ENCODE measurements around the gene WIPF1.

The WIPF1 gene

GRCh38 chr2:174569678-174570077 is 27.9 kb downstream of the WIPF1 start:
- no peak overlapping the region for H3K4me3 ChIP-seq (replicated peaks; ENCODE audit: low read depth, low read length)
- no peak for TF ChIP-seq CTCF (IDR thresholded peaks at IDR 0.05; ENCODE audit: low read length, missing control alignments)
- DNase-seq (ENCODE audit: low read depth) = no peak

DNA sequence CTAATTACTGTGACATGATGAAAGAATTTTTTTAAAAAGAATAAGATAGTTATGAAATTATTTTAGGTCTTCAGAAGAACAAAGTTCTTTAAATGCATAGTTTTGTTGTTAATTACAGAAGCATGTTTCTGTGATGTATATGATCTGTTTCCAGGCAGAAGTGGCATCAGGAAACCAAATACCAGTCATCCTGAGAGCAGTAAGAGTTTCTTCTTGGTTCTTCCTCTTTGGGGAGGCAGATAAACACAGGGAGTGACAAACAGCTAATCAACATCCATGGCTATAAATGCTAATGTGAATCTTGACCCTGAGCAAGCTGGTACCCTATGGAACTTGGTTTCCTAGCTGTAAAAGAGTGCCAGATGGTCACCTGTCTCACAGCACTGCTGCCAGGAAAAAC is 29.2 kb downstream of the WIPF1 start:
- no peak for DNase-seq (ENCODE audit: low read depth)
- no peak for TF ChIP-seq CTCF (IDR thresholded peaks at IDR 0.05; ENCODE audit: low read length, missing control alignments)
- no peak overlapping the region for H3K4me3 ChIP-seq (replicated peaks; ENCODE audit: low read depth, low read length)

GRCh38 chr2:174566871-174567270 is 30.7 kb downstream of the WIPF1 start:
- no peak for TF ChIP-seq CTCF (IDR thresholded peaks at IDR 0.05; ENCODE audit: low read length, missing control alignments)
- no peak overlapping the region for H3K4me3 ChIP-seq (replicated peaks; ENCODE audit: low read depth, low read length)
- no peak for DNase-seq (ENCODE audit: low read depth)

DNA sequence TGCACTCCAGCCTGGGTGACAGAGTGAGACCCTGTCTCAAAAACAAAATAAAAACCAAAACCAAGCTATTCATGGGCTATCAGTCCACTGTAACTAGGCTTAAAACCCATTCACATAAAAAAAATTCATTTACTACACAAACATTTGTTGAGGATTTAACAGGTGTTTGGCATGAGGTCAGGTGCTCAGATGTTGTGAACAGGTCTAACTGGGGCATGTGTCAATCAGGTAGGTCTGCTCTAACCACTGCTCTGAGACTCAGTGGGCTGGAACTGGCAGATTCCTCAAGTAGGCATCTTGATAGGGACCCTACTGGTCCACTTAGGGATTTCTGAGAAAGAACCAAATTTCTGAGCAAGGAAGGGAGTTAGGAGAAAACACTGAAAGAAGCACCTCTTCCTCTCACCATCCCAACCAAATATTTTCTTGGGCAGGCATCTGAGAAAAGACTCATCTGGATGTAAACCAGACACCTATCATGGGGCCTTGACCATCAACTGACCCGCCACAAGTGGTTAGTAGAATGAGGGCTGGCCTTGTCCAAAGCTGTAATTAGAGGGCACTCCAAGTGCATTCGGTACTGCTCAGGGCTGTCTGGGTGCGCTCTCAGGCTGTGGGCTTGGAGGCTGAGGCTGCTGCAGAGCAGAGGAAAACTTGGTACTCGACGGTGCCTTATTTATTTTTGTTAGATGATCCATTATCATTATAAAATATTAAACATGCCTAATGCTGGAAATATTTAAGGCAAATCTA is 33.9 kb downstream of the WIPF1 start:
- TF ChIP-seq CTCF (IDR thresholded peaks at IDR 0.05; ENCODE audit: low read length, missing control alignments) = no peak
- H3K4me3 ChIP-seq (replicated peaks; ENCODE audit: low read depth, low read length) = no peak overlapping the region
- no peak for DNase-seq (ENCODE audit: low read depth)

DNA sequence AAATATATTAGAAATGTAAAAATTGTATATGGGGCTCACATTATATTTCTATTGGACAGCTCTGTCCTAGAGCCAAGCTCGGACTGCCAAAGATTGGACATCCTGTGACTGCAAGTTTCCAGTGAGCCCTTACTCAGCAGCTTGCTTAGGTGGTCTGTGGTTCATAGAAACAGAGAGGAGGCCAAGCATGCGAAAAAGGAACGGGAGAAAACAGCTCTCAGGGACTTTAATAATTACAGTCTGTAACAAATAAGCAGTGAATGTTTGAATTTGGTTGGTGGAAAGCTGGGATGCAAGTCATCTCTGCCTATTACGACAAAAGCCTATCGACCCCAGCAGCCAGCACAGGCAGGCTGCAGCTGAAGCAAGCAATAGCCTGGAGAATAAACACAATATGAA is 35.6 kb downstream of the WIPF1 start:
- no peak for DNase-seq (ENCODE audit: low read depth)
- TF ChIP-seq CTCF (IDR thresholded peaks at IDR 0.05; ENCODE audit: low read length, missing control alignments) = no peak
- H3K4me3 ChIP-seq (replicated peaks; ENCODE audit: low read depth, low read length) = no peak overlapping the region

- TF ChIP-seq CTCF (IDR thresholded peaks at IDR 0.05; ENCODE audit: low read length, missing control alignments) = no peak
- DNase-seq (ENCODE audit: low read depth) = peak; percentile 77
- no peak overlapping the region for H3K4me3 ChIP-seq (replicated peaks; ENCODE audit: low read depth, low read length)
Observed at GRCh38 chr2:174561283-174561971, 36.2 kb downstream of the WIPF1 start.
